Colonic mucosa (tissue), 4 donors: ENCODE results near the gene DDX6. TPM values are rescaled to one million over a fixed set of nuclear protein-coding genes. Genes with fewer than 3 reads are reported as not detected.

Experiments used
- DNase-seq: peaks from one replicate; pipeline ENCODE4 v3.0.0-alpha.2; 2020
- H3K27ac ChIP-seq: fragments of 200-600 bp; one replicate; pipeline ENCODE4 v1.8.0; 2021
- H3K27me3 ChIP-seq: fragments of 200-600 bp; one replicate; pipeline ENCODE4 v1.8.0; 2021
- H3K36me3 ChIP-seq: fragments of 200-600 bp; one replicate; pipeline ENCODE4 v1.8.0; 2021
- H3K4me1 ChIP-seq: fragments of 200-600 bp; one replicate; pipeline ENCODE4 v1.8.0; 2021; ENCODE audit warnings: mild to moderate bottlenecking
- H3K4me3 ChIP-seq: fragments of 200-600 bp; one replicate; pipeline ENCODE4 v1.8.0; 2021
- H3K9ac ChIP-seq, 2 donors: one replicate each; pipeline ENCODE4 v1.7.0; 2013; ENCODE audit warnings: control low read depth in 2 of 2, low read depth in 2 of 2, low read length in 2 of 2
- H3K9me3 ChIP-seq: fragments of 200-600 bp; one replicate; pipeline ENCODE4 v1.8.0; 2021
- CTCF ChIP-seq: fragments of 200-600 bp; IDR thresholded peaks from one replicate; pipeline ENCODE4 v1.8.0; 2022; ENCODE audit warnings: antibody characterized with exemption, mild to moderate bottlenecking
- intact Hi-C: fragments of 100-400 bp; cut with DNase I; formaldehyde crosslinking; loops from one replicate; pipeline ENCODE4 v1.14.1; 2022
- total RNA-seq, 2 donors: library from RNA; stranded (reverse); fragmentation: NEBNext Ultra II Directional in 1 of 2; extraction: Animal tissue kit (Norgen Biotek cat#: 25700) in 1 of 2; gene quantifications; one replicate each; pipeline ENCODE4 v1.2.1, GENCODE V29; 2021
- donor health status: healthy.
- donor health status: DM: no; HTN: no; CAD: no.
- donor health status: DM: no; HTN: no; CAD: no.

DDX6 gene
- total RNA-seq, 2 donors from 2014 or later: 79.0 to 108 TPM

- H3K27ac ChIP-seq: no peak overlapping the region
- intact Hi-C loops: no loop called here
- H3K4me1 ChIP-seq: no peaks in the 10 kb centered on the region
- no peak for DNase-seq
- TF ChIP-seq CTCF: no peak
- H3K4me3 ChIP-seq: no peak overlapping the region
- H3K9ac ChIP-seq: no peak overlapping the region
- no peaks in the 10 kb centered on the region for H3K9me3 ChIP-seq
- no peaks in the 10 kb centered on the region for H3K27me3 ChIP-seq
- H3K36me3 ChIP-seq: no peaks in the 10 kb centered on the region
Observed at GRCh38 chr11:118807800-118808778, 17.1 kb upstream of the DDX6 start.

GRCh38 chr11:118806400-118806799 is 15.4 kb upstream of the DDX6 start:
- intact Hi-C loops: no loop called here
- no peak overlapping the region for H3K4me3 ChIP-seq
- H3K4me1 ChIP-seq: no peaks in the 10 kb centered on the region
- no peak overlapping the region for H3K27ac ChIP-seq
- no peaks in the 10 kb centered on the region for H3K9me3 ChIP-seq
- no peak overlapping the region for H3K9ac ChIP-seq
- no peak for DNase-seq
- no peaks in the 10 kb centered on the region for H3K27me3 ChIP-seq
- TF ChIP-seq CTCF: no peak
- no peaks in the 10 kb centered on the region for H3K36me3 ChIP-seq

- TF ChIP-seq CTCF: no peak
- no peak overlapping the region for H3K27ac ChIP-seq
- H3K36me3 ChIP-seq: no peaks in the 10 kb centered on the region
- no peak overlapping the region for H3K9ac ChIP-seq
- intact Hi-C loops: no loop called here
- H3K27me3 ChIP-seq: no peaks in the 10 kb centered on the region
- no peaks in the 10 kb centered on the region for H3K9me3 ChIP-seq
- no peak overlapping the region for H3K4me3 ChIP-seq
- H3K4me1 ChIP-seq: no peaks in the 10 kb centered on the region
- no peak for DNase-seq
Observed at GRCh38 chr11:118804094-118804493, 13.1 kb upstream of the DDX6 start.

GRCh38 chr11:118799372-118799771 is 8.4 kb upstream of the DDX6 start:
- Histone ChIP-seq H3K4me3 (no peak overlapping the region), H3K36me3 (no peaks in the 10 kb centered on the region), H3K9me3 (no peaks in the 10 kb centered on the region), H3K27ac (no peak overlapping the region), H3K4me1 (no peaks in the 10 kb centered on the region), H3K9ac (no peak overlapping the region), H3K27me3 (no peaks in the 10 kb centered on the region)
- TF ChIP-seq CTCF: no peak
- intact Hi-C loops: loop anchor here (10.0 kb wide), 1 partner anchor 95 kb away; no protein-coding TSS in a partner anchor
- DNase-seq: no peak

- H3K27ac ChIP-seq: no peak overlapping the region
- no peaks in the 10 kb centered on the region for H3K4me1 ChIP-seq
- no peaks in the 10 kb centered on the region for H3K36me3 ChIP-seq
- intact Hi-C loops: loop anchor here (10.0 kb wide), 1 partner anchor 97 kb away; no protein-coding TSS in a partner anchor
- no peaks in the 10 kb centered on the region for H3K9me3 ChIP-seq
- H3K27me3 ChIP-seq: no peaks in the 10 kb centered on the region
- no peak for TF ChIP-seq CTCF
- H3K9ac ChIP-seq: no peak overlapping the region
- H3K4me3 ChIP-seq: no peak overlapping the region
- no peak for DNase-seq
Observed at GRCh38 chr11:118797510-118797909, 6.5 kb upstream of the DDX6 start.
